Erythroblast (primary cell): ENCODE measurements around the gene NUSAP1.

Source experiments
- GATA1 ChIP-seq: IDR thresholded peaks from 2 replicates; pipeline ENCODE4 v1.6.1; 2011; ENCODE audit warnings: low read depth, mild to moderate bottlenecking, control low read depth, low read length, moderate library complexity
- POLR2A ChIP-seq: IDR thresholded peaks from 2 replicates; pipeline ENCODE4 v1.6.1; 2011; ENCODE audit warnings: mild to moderate bottlenecking, low read length

GRCh38 chr15:41323611-41324010, 9.1 kb upstream of the NUSAP1 start:
- no peak for TF ChIP-seq POLR2A
- TF ChIP-seq GATA1: no peak
